K562 (cell line): ENCODE data around the gene SFXN5. TPM values are rescaled to one million over a fixed set of nuclear protein-coding genes. Genes with fewer than 3 reads are reported as not detected.

Experiments used
- ATAC-seq: fragments of 200-7000 bp; cut with Tn5 transposase; 3 replicates; pipeline ENCODE4 v1.9.1; 2020; ENCODE audit warnings: moderate library complexity
- BruUV-seq: library from RNA; stranded (reverse); fragments of 400-500 nt; replicated peaks from 2 replicates; lab custom pipeline; 2021; lab: Mats Ljungman, UMichigan
- CTCF ChIA-PET: fragments of 300-600 bp; formaldehyde crosslinking; extraction: SDS; loops from one replicate; lab custom pipeline; 2021; ENCODE audit warnings: low intra/inter-chr PET ratio; lab: Yijun Ruan, JAX
- POLR2A ChIA-PET: fragments of 300-600, 350-650 bp; sonication (Branson Sonifier 250); formaldehyde crosslinking; extraction: SDS; loops from one replicate; lab custom pipeline; 2021; ENCODE audit warnings: antibody characterized with exemption, inconsistent platforms; lab: Yijun Ruan, JAX
- DNase-seq, 4 experiments: peaks; one replicate each; pipeline versions ENCODE4 v3.0.0 to v3.0.0-alpha.2; 2011 to 2018; ENCODE audit warnings: low spot score in 3 of 4, mixed read lengths in 3 of 4; ENCODE audit errors: extremely low read depth in 1 of 4
- FAIRE-seq: peaks from 2 replicates; lab custom pipeline; 2011; peaks lifted over from hg19 to GRCh38; lab: Jason Lieb, UNC
- H2AFZ ChIP-seq: 2 replicates; pipeline ENCODE4 v1.6.0; 2011; ENCODE audit warnings: low read depth, low read length, control low read depth, inconsistent platforms
- H3K27ac ChIP-seq: fragments of 200-600 bp; 3 replicates; pipeline ENCODE4 v1.8.0; 2011; ENCODE audit warnings: low read depth, mild to moderate bottlenecking, control low read depth, inconsistent platforms, low read length, moderate library complexity, mixed read lengths; ENCODE audit errors: extremely low read depth
- H3K27me3 ChIP-seq, 2 experiments: fragments of 300-600 bp in 1 of 2; 2 replicates in 1 of 2; 3 replicates in 1 of 2; pipeline versions ENCODE4 v1.6.0 to v1.8.0; 2011; ENCODE audit warnings: inconsistent platforms in 2 of 2, low read length in 2 of 2, mild to moderate bottlenecking in 1 of 2, mixed read lengths in 1 of 2, moderate library complexity in 1 of 2; ENCODE audit not compliant: control insufficient read depth in 2 of 2, insufficient read depth in 2 of 2
- H3K36me3 ChIP-seq: fragments of 300-600 bp; 3 replicates; pipeline ENCODE4 v1.8.0; 2011; ENCODE audit warnings: mild to moderate bottlenecking, low read length, inconsistent platforms; ENCODE audit not compliant: control insufficient read depth, insufficient read depth
- H3K4me1 ChIP-seq, 2 experiments: fragments of 200-600 bp in 1 of 2; replicated peaks in 1 of 2; 2 replicates in 1 of 2; 3 replicates in 1 of 2; pipeline versions ENCODE4 v1.5.1 to v1.8.0; 2011; ENCODE audit warnings: inconsistent platforms in 2 of 2, low read length in 2 of 2, mild to moderate bottlenecking in 1 of 2, mixed read lengths in 1 of 2, moderate library complexity in 1 of 2; ENCODE audit not compliant: control insufficient read depth in 2 of 2, insufficient read depth in 2 of 2
- H3K4me2 ChIP-seq: 2 replicates; pipeline ENCODE4 v1.6.1; 2011; ENCODE audit warnings: low read length, control low read depth, inconsistent platforms, mixed read lengths; ENCODE audit not compliant: insufficient read depth
- H3K4me3 ChIP-seq: fragments of 200-600 bp; sonication (generic), shearing (Covaris generic); 2 replicates; pipeline ENCODE4 v1.5.1; 2016; ENCODE audit warnings: control low read depth, inconsistent platforms
- H3K79me2 ChIP-seq: fragments of 200-600 bp; 3 replicates; pipeline ENCODE4 v1.8.0; 2011; ENCODE audit warnings: low read length, inconsistent platforms; ENCODE audit not compliant: control insufficient read depth, insufficient read depth
- H3K9ac ChIP-seq, 2 experiments: 2 replicates each; pipeline versions ENCODE4 v1.6.0 to v1.6.1; 2011; ENCODE audit warnings: low read depth in 2 of 2, low read length in 2 of 2, control low read depth in 1 of 2, inconsistent platforms in 1 of 2, mild to moderate bottlenecking in 1 of 2, mixed read lengths in 1 of 2; ENCODE audit not compliant: insufficient read depth in 1 of 2
- H3K9me1 ChIP-seq: one replicate; pipeline ENCODE4 v1.6.0; 2011; ENCODE audit warnings: inconsistent platforms, mild to moderate bottlenecking, low read length, moderate library complexity; ENCODE audit not compliant: control insufficient read depth, insufficient read depth
- H3K9me3 ChIP-seq: replicated peaks from 2 replicates; pipeline ENCODE4 v1.5.1; 2011; ENCODE audit warnings: low read depth, low read length, inconsistent platforms; ENCODE audit not compliant: control insufficient read depth, insufficient read depth
- H4K20me1 ChIP-seq: replicated peaks from 2 replicates; pipeline ENCODE4 v1.6.1; 2011; ENCODE audit warnings: low read length, inconsistent platforms, mixed read lengths; ENCODE audit not compliant: control insufficient read depth, insufficient read depth
- CLOCK ChIP-seq: fragments of 250-450 bp; sonication (Bioruptor Pico); IDR thresholded peaks from 2 replicates; pipeline ENCODE4 v1.4.0; 2020; ENCODE audit warnings: mild to moderate bottlenecking, moderate library complexity, borderline replicate concordance
- CREB1 ChIP-seq, 2 experiments: sonication (generic) in 1 of 2; formaldehyde crosslinking in 1 of 2; IDR thresholded peaks; 2 replicates each; pipeline versions ENCODE4 v1.6.1 to v1.8.0; 2012 to 2022; ENCODE audit warnings: inconsistent platforms in 1 of 2, mild to moderate bottlenecking in 1 of 2, missing genetic modification reagents in 1 of 2, moderate library complexity in 1 of 2
- DACH1 ChIP-seq: fragments of 450-650 bp; IDR thresholded peaks from 2 replicates; pipeline ENCODE4 v1.6.1; 2018; ENCODE audit not compliant: partially characterized antibody
- E2F5 ChIP-seq: sonication (generic); formaldehyde crosslinking; IDR thresholded peaks from 2 replicates; pipeline ENCODE4 v1.8.0; 2022; ENCODE audit warnings: mild to moderate bottlenecking, missing genetic modification reagents
- ETV6 ChIP-seq, 3 experiments: fragments of 150-350 bp in 1 of 3; sonication (generic) in 1 of 3; formaldehyde crosslinking in 1 of 3; IDR thresholded peaks; 2 replicates each; pipeline versions ENCODE4 v1.6.1 to v1.8.0; 2014 to 2022; ENCODE audit warnings: borderline replicate concordance in 2 of 3, low read depth in 2 of 3, antibody characterized with exemption in 1 of 3, low read length in 1 of 3, mild to moderate bottlenecking in 1 of 3, missing genetic modification reagents in 1 of 3
- KLF10 ChIP-seq: fragments of 250-450 bp; sonication (Bioruptor Pico); IDR thresholded peaks from 2 replicates; pipeline ENCODE4 v1.6.1; 2021; ENCODE audit warnings: matching md5 sums
- MAFF ChIP-seq: IDR thresholded peaks from 2 replicates; pipeline ENCODE4 v1.6.1; 2012; ENCODE audit warnings: low read length, improper control_type of control experiment
- NCOA2 ChIP-seq, 2 experiments: fragments of 450-650 bp; IDR thresholded peaks; 2 replicates each; pipeline ENCODE4 v1.6.1; 2018; ENCODE audit warnings: mild to moderate bottlenecking in 2 of 2, moderate library complexity in 1 of 2; ENCODE audit not compliant: partially characterized antibody in 2 of 2
- POLR3A ChIP-seq: IDR thresholded peaks from 2 replicates; pipeline ENCODE4 v1.6.1; 2011; ENCODE audit warnings: borderline replicate concordance, mild to moderate bottlenecking, moderate library complexity; ENCODE audit not compliant: insufficient read length, insufficient read depth; ENCODE audit errors: extremely low read depth
- TEAD4 ChIP-seq, 2 experiments: sonication (generic) in 1 of 2; formaldehyde crosslinking in 1 of 2; IDR thresholded peaks; 2 replicates each; pipeline versions ENCODE4 v1.6.1 to v1.8.0; 2012 to 2022; ENCODE audit warnings: borderline replicate concordance in 1 of 2, inconsistent platforms in 1 of 2, low read length in 1 of 2, mild to moderate bottlenecking in 1 of 2, missing genetic modification reagents in 1 of 2
- ZBED1 ChIP-seq: IDR thresholded peaks from 2 replicates; pipeline ENCODE4 v1.6.1; 2014
- WGBS: fragments of 100-300 bp; shearing (Covaris generic); methylation state at CpG from one replicate; pipeline ENCODE4 v1.1.6; 2016; ENCODE audit warnings: low coverage, mixed read lengths; ENCODE audit not compliant: insufficient coverage; ENCODE audit errors: missing lambda C conversion rate; 5-methylcytosine and 5-hydroxymethylcytosine counted together
- in situ Hi-C: fragments of 300-500 bp; cut with MboI; formaldehyde crosslinking; loops from 4 replicates; pipeline ENCODE4 v1.15.0; 2018; ENCODE audit warnings: inconsistent platforms, mixed read lengths
- intact Hi-C: fragments of 100-400 bp; cut with micrococcal nuclease; formaldehyde crosslinking; loops from 2 replicates; pipeline ENCODE4 v1.14.2; 2022
- polyA plus RNA-seq, 8 experiments: library from polyadenylated mRNA; depleted of rRNA in 4 of 8; stranded (reverse) in 5 of 8; unstranded in 3 of 8; fragments of >200 nt; fragmentation: Nextera tagmentation in 2 of 8; fragmentation: Illumina TruSeq in 1 of 8; extraction: Ambion mirVana in 2 of 8; extraction: Trizol in 1 of 8; gene quantifications; 2 replicates each; pipeline versions ENCODE4 v1.2.1 to v1.2.3, GENCODE V29; 2011 to 2014; ENCODE audit warnings: inconsistent platforms in 1 of 8, missing spikeins in 1 of 8
- total RNA-seq, 7 experiments: library from RNA; depleted of rRNA in 6 of 7; stranded (reverse); fragments of >200 nt in 6 of 7; fragmentation: Illumina TruSeq in 2 of 7; extraction: Trizol in 2 of 7; gene quantifications; 2 replicates each; pipeline versions ENCODE4 v1.2.1 to v1.2.3, GENCODE V29; 2011 to 2021; ENCODE audit warnings: low replicate concordance in 1 of 7

SFXN5 gene
- total and polyA plus RNA-seq, 9 of the 15 experiments (the other 6 are each of a cell fraction or from before 2014, with no cell fraction given) = 8.3 to 22.6 (median 16.0) TPM

GRCh38 chr2:73008766-73009135 is 62.8 kb downstream of the SFXN5 start:
- H3K9ac ChIP-seq = no peak overlapping the region
- 68% methylated on average over 5 of the region's 9 CpGs for WGBS
- peaks cover 5% of the 10 kb centered on the region; the same call in 2 of the 3 replicates for H3K36me3 ChIP-seq
- H3K4me2 ChIP-seq = no peak overlapping the region
- FAIRE-seq = no peak
- no peak for ATAC-seq
- H3K27ac ChIP-seq = no peak overlapping the region
- no peak overlapping the region for H3K4me3 ChIP-seq
- CTCF ChIA-PET = no interaction called here
- intact Hi-C loops (no loop called here), in situ Hi-C loops (no loop called here)
- no peaks in the 10 kb centered on the region for H3K27me3 ChIP-seq
- H2AFZ ChIP-seq = no peak overlapping the region
- TF ChIP-seq CLOCK (CRISPR knock-in tag) (no peak), E2F5 (CRISPR knock-in tag) (no peak), MAFF (no peak), TEAD4 (IDR thresholded peaks at IDR 0.05; ENCODE audit: low read length) (no peak), TEAD4 (CRISPR knock-in tag; IDR thresholded peaks at IDR 0.05; ENCODE audit: borderline replicate concordance) (no peak), ZBED1 (no peak), ETV6 (IDR thresholded peaks at IDR 0.05; ENCODE audit: borderline replicate concordance in 1 of 2, low read depth in 2 of 2, low read length in 1 of 2) (no peak), ETV6 (CRISPR knock-in tag; IDR thresholded peaks at IDR 0.05; ENCODE audit: borderline replicate concordance) (no peak), CREB1 (IDR thresholded peaks at IDR 0.05) (no peak), CREB1 (CRISPR knock-in tag; IDR thresholded peaks at IDR 0.05) (no peak), POLR3A (no peak), KLF10 (CRISPR knock-in tag) (no peak), NCOA2 (IDR thresholded peaks at IDR 0.05; ENCODE audit: partially characterized antibody in 2 of 2) (no peak), DACH1 (no peak)
- POLR2A ChIA-PET = no interaction called here
- H3K9me1 ChIP-seq = no peaks in the 10 kb centered on the region
- no peak for DNase-seq
- no peaks in the 10 kb centered on the region for H3K9me3 ChIP-seq
- H3K4me1 ChIP-seq = peaks cover 0 to 12% of the 10 kb centered on the region in 2 experiments; a peak in 3 of 5 replicates
- no TSS peak for BruUV-seq
- H3K79me2 ChIP-seq = no peaks in the 10 kb centered on the region
- H4K20me1 ChIP-seq = 0 out of 2 replicates have a peak, but pooled peaks cover 5% of the 10 kb centered on the region
